ENCODE measurements around the gene IMMP2L.

DNA sequence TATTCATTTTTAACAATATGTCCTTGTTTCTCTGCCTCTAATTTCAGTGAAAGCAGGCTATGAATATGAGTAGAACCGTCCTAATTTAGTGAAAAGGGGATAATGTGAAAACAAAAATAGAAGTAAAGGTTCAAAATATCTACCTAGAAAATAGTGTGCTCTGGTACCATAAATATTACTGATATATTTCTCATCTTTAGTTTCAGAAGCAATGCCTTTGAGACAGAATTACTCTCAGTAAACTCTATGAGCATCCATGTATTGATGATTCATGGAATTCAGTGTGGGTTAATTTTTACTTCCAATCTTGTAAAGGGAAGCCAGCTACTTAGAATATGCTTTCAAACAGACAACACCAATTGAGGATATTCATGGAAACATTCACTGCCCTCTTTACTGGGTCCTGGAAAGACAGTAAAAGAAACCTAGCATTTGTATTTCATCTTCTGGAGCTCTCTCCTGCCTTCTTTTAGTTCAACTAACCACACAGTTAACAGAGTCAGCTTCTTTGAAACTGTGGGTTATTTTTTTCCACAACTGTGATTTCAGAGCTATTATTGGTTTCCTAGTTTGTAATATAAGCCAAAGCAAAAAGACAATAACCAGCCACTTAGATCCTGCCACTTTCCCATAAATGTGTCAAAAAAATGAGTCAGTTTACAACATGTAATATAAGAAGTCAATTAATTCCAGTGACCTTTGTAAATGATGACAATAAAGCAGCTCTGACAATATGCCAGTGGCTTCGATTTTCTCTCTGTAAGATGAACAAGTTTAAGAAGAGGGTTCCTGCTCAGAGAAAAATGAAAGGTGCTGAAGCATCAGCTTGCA, 469.7 kb downstream of the IMMP2L start:
- TF ChIP-seq, protein P1, sequence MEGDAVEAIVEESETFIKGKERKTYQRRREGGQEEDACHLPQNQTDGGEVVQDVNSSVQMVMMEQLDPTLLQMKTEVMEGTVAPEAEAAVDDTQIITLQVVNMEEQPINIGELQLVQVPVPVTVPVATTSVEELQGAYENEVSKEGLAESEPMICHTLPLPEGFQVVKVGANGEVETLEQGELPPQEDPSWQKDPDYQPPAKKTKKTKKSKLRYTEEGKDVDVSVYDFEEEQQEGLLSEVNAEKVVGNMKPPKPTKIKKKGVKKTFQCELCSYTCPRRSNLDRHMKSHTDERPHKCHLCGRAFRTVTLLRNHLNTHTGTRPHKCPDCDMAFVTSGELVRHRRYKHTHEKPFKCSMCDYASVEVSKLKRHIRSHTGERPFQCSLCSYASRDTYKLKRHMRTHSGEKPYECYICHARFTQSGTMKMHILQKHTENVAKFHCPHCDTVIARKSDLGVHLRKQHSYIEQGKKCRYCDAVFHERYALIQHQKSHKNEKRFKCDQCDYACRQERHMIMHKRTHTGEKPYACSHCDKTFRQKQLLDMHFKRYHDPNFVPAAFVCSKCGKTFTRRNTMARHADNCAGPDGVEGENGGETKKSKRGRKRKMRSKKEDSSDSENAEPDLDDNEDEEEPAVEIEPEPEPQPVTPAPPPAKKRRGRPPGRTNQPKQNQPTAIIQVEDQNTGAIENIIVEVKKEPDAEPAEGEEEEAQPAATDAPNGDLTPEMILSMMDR (conservative IDR thresholded peaks at IDR 0.05; ENCODE audit: low read depth, low read length), result no peak
- no peak for TF ChIP-seq EZH2phosphoT487 (IDR thresholded peaks at IDR 0.05; ENCODE audit: borderline replicate concordance, low read length)
- no peak for TF ChIP-seq EZH2 (IDR thresholded peaks at IDR 0.05; ENCODE audit: low read length, unreplicated experiment)
